Omental fat pad (tissue), 4 donors: ENCODE data around the gene MACO1. TPM values are rescaled to one million over a fixed set of nuclear protein-coding genes. Genes with fewer than 3 reads are reported as not detected.

ENCODE experiments used
- ATAC-seq: fragments of 150-250 bp; one replicate; pipeline ENCODE4 v1.9.1; 2016; ENCODE audit warnings: mild to moderate bottlenecking, moderate library complexity; ENCODE audit not compliant: low FRiP score
- DNase-seq: peaks from one replicate; pipeline ENCODE4 v3.0.0-alpha.2; 2019; ENCODE audit warnings: low spot score
- total RNA-seq, 4 donors: library from RNA; depleted of rRNA; stranded (reverse); fragments of >200 nt; gene quantifications; one replicate each; pipeline ENCODE4 v1.1.0, GENCODE V29; 2016
- TF ChIP-seq, protein P1 (sequence below), 3 donors: fragments of 450-650 bp; IDR thresholded peaks; one replicate each; pipeline ENCODE4 v1.5.1; 2016 to 2017; ENCODE audit warnings: antibody characterized with exemption in 3 of 3, mild to moderate bottlenecking in 3 of 3, moderate library complexity in 2 of 3

MACO1 gene
- total RNA-seq, 4 donors from 2014 or later, result 13.0 to 16.6 (median 15.7) TPM

DNA sequence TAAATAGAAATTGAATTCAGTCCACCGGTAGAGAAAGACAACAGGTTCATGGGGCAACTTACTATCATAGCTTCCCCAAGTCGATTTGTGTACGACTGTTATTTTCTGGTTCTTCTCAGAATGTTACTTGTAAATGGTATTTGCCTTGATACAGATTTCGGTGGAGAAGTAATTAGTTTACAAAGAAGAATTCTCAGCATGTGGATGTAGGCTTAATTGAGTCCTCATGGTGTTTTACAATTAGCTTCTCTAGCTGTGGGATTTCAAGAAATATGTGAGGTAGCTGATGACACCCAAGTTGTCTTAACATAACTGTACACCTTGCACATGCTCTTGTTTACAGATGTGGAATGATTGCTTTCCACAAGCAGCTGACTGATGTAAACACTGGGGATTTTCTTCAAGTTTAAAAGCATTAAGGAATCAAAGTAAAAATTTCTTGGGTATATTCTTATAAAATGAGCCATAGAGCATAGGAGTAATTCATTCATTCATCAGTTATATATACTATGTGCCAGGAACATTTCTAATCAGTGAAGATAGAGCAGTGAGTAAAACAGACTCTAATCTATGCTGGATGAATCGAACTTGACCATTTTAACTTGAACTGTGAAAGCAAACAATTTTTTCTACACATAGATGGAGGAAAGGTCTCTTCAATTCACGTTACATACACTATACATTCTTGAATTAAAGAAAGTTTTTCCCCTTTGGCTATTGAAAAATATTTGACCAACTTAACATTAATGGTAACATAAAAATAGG, 1.4 kb downstream of the MACO1 start:
- no peak for DNase-seq
- ATAC-seq, result no peak
- TF ChIP-seq, protein P1, sequence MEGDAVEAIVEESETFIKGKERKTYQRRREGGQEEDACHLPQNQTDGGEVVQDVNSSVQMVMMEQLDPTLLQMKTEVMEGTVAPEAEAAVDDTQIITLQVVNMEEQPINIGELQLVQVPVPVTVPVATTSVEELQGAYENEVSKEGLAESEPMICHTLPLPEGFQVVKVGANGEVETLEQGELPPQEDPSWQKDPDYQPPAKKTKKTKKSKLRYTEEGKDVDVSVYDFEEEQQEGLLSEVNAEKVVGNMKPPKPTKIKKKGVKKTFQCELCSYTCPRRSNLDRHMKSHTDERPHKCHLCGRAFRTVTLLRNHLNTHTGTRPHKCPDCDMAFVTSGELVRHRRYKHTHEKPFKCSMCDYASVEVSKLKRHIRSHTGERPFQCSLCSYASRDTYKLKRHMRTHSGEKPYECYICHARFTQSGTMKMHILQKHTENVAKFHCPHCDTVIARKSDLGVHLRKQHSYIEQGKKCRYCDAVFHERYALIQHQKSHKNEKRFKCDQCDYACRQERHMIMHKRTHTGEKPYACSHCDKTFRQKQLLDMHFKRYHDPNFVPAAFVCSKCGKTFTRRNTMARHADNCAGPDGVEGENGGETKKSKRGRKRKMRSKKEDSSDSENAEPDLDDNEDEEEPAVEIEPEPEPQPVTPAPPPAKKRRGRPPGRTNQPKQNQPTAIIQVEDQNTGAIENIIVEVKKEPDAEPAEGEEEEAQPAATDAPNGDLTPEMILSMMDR (IDR thresholded peaks at IDR 0.05), result no peak

DNA sequence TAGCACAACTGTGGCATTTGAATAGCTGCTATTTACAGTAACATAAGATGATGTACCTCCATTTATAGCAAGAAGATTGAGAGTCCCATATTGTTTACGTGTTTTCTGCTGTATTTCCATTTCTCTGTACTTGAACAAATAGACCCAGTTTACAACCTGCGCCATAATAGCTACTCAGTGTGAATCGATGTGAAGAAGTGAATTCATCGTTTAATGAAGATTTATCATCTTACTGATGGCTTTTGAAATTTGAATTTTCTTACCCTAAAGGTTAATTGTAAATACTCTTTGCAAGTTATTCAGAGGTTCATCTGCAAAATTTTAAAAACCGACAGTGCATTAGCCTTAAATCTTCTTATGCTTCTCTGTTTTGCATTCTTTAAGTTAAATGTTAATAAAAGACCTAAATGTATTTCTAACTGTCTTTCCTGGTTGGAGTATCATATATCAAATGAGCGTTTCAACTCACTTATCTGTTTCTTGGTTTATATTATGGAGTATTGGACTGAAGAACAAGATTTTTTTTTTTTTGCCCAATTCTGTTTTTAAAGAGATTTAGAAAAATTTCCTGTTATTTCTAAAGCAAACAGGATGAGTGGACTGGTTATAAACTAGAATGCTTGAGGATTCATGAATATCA, 2.2 kb downstream of the MACO1 start:
- ATAC-seq, result no peak
- no peak for DNase-seq
- TF ChIP-seq, protein P1 (IDR thresholded peaks at IDR 0.05), result no peak

DNA sequence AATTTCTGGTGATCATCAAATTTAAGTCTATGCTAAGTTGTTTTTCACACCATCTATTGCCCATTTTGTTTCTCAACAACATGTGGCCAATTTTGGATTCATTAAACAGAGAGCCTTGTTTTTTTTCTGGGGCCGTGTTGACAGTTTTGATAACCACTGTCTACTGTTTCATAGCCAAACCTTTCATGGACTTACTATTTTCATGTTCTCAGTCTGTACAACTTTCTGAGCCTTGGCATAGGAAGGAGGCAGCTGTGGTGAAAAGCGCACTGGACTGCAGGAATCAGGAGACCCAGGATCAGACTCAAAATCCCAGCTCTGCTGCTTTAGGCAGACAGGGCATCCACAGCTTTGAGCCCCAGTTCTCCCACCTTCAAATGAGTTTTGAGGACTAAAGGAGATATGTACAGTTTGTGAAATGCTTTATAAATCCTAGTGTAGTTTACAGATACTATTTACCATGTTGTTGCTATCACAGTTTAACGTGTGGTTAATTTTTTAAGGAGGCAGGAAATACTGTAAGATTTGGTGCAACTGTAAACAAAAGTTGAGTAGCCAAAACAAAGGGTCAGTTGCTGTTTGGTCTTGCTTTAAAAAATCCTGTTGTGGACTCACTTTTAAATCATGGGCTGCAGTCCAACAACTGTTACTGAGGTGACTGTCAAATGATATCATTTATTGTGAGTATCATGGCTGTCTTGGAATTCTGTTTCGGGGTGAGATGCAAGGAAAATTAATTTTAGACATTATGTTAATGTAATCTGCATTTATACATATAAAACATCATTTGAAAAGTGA, 2.9 kb downstream of the MACO1 start:
- DNase-seq, result no peak
- ATAC-seq, result no peak
- TF ChIP-seq, protein P1 (IDR thresholded peaks at IDR 0.05), result no peak

DNA sequence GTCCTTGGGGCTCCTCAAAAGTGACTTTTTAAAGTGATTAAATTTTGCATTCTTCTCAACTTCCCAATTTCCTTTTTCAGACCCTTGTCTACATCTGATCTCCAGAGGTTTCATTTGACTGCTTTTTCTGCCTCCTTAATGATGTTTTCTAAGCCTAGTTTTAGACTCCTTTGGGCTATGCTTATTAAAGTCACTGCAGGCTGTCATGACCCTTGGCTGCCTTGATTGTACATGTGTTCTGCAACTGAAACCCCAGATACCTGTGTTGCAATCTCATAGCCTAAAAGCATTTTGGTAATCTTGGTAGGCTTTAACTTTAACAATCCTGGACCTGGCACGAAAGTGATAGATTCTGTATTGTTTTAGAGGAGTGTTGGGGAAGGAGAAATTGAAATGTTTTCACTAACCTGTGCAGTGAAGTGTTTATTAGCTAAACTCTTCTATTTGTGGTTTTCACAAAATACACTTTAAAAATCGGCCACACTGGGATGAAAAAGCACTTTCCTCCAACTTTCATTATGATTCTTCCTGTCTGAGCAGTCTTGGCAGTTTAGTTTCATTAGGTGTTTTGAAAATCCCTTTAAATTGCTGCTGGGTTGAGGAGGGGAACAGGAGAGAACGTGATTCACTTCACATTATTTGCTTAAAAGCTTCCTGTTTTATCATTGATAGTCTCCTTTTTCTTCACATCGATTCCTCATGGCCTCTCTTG, 4.9 kb downstream of the MACO1 start:
- no peak for DNase-seq
- TF ChIP-seq, protein P1 (IDR thresholded peaks at IDR 0.05), result no peak
- ATAC-seq, result no peak

DNA sequence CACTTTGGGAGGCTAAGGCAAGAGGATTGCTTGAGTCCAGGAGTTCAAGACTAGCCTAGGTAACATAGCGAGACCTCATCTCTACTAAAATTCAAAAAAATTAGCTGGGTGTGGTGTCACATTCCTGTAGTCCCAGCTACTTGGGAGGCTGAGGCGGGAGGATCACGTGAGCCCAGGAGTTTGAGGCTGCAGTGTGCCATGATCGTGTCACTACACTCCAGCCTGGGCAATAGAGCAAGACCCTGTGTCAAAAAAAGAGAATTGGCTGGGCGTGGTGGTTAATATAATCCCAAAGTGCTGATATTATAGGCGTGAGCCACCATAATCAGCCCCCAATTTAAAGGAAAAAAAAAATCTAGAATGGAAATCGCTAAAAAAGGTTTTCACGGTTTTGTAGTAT, 7.0 kb downstream of the MACO1 start:
- ATAC-seq (no peak), DNase-seq (no peak)
- TF ChIP-seq, protein P1 (IDR thresholded peaks at IDR 0.05), result no peak

DNA sequence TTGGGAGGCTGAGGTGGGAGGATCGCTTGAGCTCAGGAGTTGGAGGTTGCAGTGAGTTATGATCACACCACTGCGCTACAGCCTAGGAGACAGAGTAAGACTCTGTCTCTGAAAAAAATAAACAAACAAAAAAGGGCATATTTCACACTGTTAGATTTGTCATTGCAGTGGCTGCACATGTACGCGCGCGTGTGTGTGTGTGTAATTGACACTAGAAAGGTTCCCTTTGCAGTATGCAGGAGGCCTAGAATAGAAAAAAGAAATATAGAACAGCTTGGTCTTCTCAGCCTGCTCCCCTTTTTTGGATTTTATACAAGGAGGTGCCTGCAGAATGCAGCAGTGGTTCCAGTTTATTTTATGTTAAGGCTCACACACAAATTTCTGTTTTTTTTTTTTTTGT, 8.6 kb downstream of the MACO1 start:
- ATAC-seq, result no peak
- no peak for DNase-seq
- TF ChIP-seq, protein P1 (IDR thresholded peaks at IDR 0.05), result no peak
